RWPE2 (cell line): Measurements from ENCODE around the gene INAFM2.

ENCODE experiments used
- ATAC-seq: fragments of 200-7000 bp; cut with Tn5 transposase; 3 replicates; pipeline ENCODE4 v1.9.1; 2021; ENCODE audit warnings: low read depth
- DNase-seq: peaks from one replicate; pipeline ENCODE4 v3.0.0-alpha.2; 2020; ENCODE audit warnings: low spot score
- H3K27ac ChIP-seq: fragments of 450-650 bp; 2 replicates; pipeline ENCODE4 v1.5.1; 2017; ENCODE audit warnings: mild to moderate bottlenecking; ENCODE audit not compliant: poor library complexity, severe bottlenecking
- H3K27me3 ChIP-seq: fragments of 250-450 bp; sonication (Bioruptor Pico); 2 replicates; pipeline ENCODE4 v1.5.1; 2021; ENCODE audit warnings: mild to moderate bottlenecking, moderate library complexity; ENCODE audit not compliant: insufficient read depth, poor library complexity, severe bottlenecking
- H3K36me3 ChIP-seq: fragments of 250-450 bp; sonication (Bioruptor Pico); 2 replicates; pipeline ENCODE4 v1.5.1; 2020; ENCODE audit warnings: low read depth, mild to moderate bottlenecking, moderate library complexity
- H3K4me1 ChIP-seq: fragments of 250-450 bp; sonication (Bioruptor Pico); 2 replicates; pipeline ENCODE4 v1.5.1; 2021; ENCODE audit warnings: mild to moderate bottlenecking, moderate library complexity; ENCODE audit not compliant: insufficient read depth, poor library complexity, severe bottlenecking
- H3K4me3 ChIP-seq: fragments of 250-450 bp; sonication (Bioruptor Pico); 2 replicates; pipeline ENCODE4 v1.5.1; 2021; ENCODE audit warnings: mild to moderate bottlenecking, moderate library complexity; ENCODE audit not compliant: severe bottlenecking
- H3K9me3 ChIP-seq: fragments of 250-450 bp; sonication (Bioruptor Pico); 2 replicates; pipeline ENCODE4 v1.5.1; 2021; ENCODE audit warnings: mild to moderate bottlenecking, moderate library complexity; ENCODE audit not compliant: severe bottlenecking
- TF ChIP-seq, protein P1 (sequence below): fragments of 450-650 bp; IDR thresholded peaks from one replicate; pipeline ENCODE4 v1.5.1; 2017; ENCODE audit warnings: mild to moderate bottlenecking, moderate library complexity; ENCODE audit not compliant: poor library complexity, severe bottlenecking

INAFM2 gene

DNA sequence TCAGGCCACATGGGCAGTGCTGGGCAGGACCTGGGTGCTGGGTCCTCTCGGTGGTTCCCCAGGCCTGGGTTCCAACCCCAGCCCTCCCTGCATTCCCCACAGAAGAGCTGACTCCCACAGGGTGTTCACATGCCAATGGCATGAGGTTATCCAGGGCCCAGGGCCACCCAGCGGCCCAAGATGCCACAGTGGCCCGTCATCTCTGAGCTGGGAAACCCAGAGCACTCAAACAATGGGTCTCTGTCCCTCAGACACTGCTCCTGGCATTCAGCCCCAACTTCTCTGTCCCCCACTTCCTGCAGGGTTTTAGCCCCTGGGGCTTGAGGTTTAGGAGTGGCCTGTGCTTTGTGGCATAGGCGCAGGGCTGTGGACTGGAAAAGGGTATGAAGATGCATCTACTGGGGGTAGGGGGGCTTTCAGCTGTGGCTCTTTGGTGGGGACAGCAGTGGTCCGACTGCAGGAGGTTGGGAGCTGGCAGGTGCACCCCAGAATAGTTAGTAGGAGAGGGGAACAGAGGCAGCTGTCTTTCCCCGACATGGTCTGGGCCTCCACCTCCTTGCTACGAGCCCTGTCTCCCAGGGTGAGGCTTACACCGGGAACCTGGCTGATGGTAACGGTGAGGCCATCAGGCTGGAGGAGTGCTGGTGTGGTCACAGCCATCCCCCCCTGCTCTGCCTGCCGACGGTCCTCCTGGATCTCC lies 15.6 kb downstream of the INAFM2 start:
- H3K4me3 ChIP-seq: peak overlapping the region; percentile 39
- TF ChIP-seq, protein P1, sequence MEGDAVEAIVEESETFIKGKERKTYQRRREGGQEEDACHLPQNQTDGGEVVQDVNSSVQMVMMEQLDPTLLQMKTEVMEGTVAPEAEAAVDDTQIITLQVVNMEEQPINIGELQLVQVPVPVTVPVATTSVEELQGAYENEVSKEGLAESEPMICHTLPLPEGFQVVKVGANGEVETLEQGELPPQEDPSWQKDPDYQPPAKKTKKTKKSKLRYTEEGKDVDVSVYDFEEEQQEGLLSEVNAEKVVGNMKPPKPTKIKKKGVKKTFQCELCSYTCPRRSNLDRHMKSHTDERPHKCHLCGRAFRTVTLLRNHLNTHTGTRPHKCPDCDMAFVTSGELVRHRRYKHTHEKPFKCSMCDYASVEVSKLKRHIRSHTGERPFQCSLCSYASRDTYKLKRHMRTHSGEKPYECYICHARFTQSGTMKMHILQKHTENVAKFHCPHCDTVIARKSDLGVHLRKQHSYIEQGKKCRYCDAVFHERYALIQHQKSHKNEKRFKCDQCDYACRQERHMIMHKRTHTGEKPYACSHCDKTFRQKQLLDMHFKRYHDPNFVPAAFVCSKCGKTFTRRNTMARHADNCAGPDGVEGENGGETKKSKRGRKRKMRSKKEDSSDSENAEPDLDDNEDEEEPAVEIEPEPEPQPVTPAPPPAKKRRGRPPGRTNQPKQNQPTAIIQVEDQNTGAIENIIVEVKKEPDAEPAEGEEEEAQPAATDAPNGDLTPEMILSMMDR: no peak
- peaks cover 40% of the 10 kb centered on the region for H3K36me3 ChIP-seq
- H3K27me3 ChIP-seq: no peaks in the 10 kb centered on the region
- H3K27ac ChIP-seq: peak overlapping the region; percentile 97
- peaks cover 53% of the 10 kb centered on the region for H3K4me1 ChIP-seq
- ATAC-seq (peak; percentile 60), DNase-seq (peak; percentile 95)
- H3K9me3 ChIP-seq: no peaks in the 10 kb centered on the region

DNA sequence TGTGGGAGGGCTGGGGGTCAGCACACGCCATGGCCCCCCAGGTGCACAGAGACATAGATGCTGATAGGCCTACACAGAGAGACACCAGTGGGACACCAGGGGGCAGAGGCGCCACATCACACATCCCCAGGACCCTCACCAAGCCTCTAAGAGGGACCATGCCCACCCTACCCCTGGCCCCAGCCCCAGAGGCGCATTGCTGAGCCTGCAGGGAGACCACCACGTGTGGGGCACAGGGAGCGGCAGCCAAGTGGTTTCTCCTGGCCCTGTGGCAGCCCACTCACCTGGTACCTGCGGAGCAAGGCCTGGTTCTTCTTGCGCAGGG lies 16.1 kb downstream of the INAFM2 start:
- H3K4me1 ChIP-seq: peaks cover 57% of the 10 kb centered on the region
- H3K36me3 ChIP-seq: peaks cover 40% of the 10 kb centered on the region
- peak overlapping the region; percentile 97 for H3K27ac ChIP-seq
- H3K9me3 ChIP-seq: no peaks in the 10 kb centered on the region
- ATAC-seq: no peak
- H3K27me3 ChIP-seq: no peaks in the 10 kb centered on the region
- peak overlapping the region; percentile 39 for H3K4me3 ChIP-seq
- DNase-seq: peak; percentile 72
- TF ChIP-seq, protein P1: peak; percentile 55

DNA sequence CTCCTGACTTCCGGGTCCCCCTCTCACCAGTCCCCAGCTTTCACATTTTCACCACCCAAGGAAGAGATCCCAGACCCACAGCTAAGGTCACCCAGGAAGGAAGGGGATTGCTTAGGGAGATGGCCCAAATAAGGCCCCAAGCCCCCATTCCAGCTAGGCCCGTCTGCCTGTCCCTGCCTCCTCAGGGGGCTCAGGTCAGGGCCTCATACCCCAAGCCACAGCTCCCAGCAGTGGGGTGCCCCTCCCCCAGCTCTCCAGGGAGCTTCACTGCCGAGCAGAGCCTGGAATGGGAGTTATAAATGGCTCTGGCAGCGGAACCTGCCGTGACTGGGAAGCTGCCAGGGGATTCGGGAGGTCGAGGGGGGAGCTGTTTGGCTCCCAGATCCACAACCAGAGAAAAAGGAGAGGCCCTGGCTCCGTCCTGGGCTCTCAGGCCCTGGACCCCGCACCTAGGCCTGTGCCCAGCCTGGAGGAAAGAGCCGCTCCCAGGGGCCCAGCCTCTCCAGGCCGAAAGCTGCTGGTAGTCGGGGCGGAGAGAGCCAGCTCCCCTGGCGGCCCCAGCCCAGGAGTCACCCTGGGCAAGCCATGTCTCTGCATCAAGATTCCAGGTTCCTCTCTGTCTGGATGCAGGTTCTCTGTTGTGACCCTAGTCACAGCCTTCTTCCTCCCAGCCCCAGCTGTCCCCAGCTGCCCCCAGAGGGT lies 16.7 kb downstream of the INAFM2 start:
- Histone ChIP-seq H3K27me3 (no peaks in the 10 kb centered on the region), H3K4me1 (peaks cover 57% of the 10 kb centered on the region), H3K36me3 (peaks cover 40% of the 10 kb centered on the region), H3K9me3 (no peaks in the 10 kb centered on the region), H3K27ac (peak overlapping the region; percentile 97), H3K4me3 (peak overlapping the region; percentile 39)
- TF ChIP-seq, protein P1: no peak
- DNase-seq (peak; percentile 78), ATAC-seq (peak; percentile 9)

DNA sequence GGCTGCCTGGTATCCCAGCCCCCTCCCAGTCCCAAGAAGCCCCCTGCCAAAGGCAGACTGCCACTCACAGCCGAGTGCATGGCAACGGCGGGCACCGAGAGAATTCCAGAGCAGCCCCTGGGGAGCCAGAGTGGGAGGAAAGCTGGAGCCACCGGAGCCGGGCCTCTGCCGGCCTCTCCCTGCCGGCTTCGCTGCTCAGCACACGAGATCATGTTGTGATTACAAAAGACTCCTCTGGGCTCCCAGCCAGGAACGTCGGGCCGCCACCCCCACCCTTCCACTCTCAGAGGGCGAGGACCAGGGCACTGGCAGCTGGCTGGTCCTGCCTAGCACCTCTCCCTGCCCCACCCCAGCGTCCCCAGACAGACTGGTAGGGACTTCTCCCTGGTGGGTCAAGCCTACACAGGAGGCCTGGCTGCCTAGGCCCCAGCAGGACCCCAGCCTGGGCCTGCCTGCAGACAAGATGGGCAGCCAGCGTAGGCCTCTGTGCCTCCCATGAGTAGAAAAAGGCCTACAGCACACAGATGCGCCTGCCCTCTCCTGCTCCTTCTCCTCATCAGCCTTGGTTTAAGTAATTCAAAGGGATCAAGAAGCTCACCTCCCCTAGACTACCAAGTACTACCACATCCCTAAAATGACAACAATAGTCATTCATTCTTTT lies 17.4 kb downstream of the INAFM2 start, which contains the start of gene CCDC9B:
CCDC9B (minus strand) TSS at position 200 of the 661 bp plus-strand sequence; CDS start at position 80, 120 bp downstream.
- Histone ChIP-seq H3K4me3 (peak within 1 kb of the TSS; percentile 39), H3K27ac (peak within 1 kb of the TSS; percentile 97), H3K9me3 (no peaks in the 10 kb centered on the region), H3K4me1 (peaks cover 57% of the 10 kb centered on the region), H3K27me3 (no peaks in the 10 kb centered on the region), H3K36me3 (peaks cover 34% of the 10 kb centered on the region)
- peak; percentile 94 for DNase-seq
- TF ChIP-seq, protein P1: no peak
- peak; percentile 50 for ATAC-seq
